SU-DHL-6 (cell line): ENCODE measurements around the gene TMC4.

Experiments
- H2AFZ ChIP-seq: fragments of 200-600 bp; sonication (generic); 2 replicates; pipeline ENCODE4 v1.6.1; 2014; ENCODE audit warnings: low read depth, mild to moderate bottlenecking, moderate library complexity, mixed read lengths, antibody characterized with exemption, low read length; ENCODE audit not compliant: severe bottlenecking
- H3F3A ChIP-seq: fragments of 200-600 bp; shearing (Covaris generic); 2 replicates; pipeline ENCODE4 v1.6.0; 2016; ENCODE audit warnings: antibody characterized with exemption, mild to moderate bottlenecking; ENCODE audit not compliant: insufficient read depth
- H3K27ac ChIP-seq: fragments of 200-600 bp; sonication (generic); 2 replicates; pipeline ENCODE4 v1.5.1; 2016; ENCODE audit warnings: low read depth, mild to moderate bottlenecking, low read length, moderate library complexity, mixed read lengths
- H3K27me3 ChIP-seq: fragments of 200-600 bp; sonication (generic), shearing (Covaris generic); 2 replicates; pipeline ENCODE4 v1.6.0; 2014; ENCODE audit warnings: mild to moderate bottlenecking, low read length
- H3K36me3 ChIP-seq: fragments of 200-600 bp; sonication (generic); 2 replicates; pipeline ENCODE4 v1.6.1; 2014; ENCODE audit warnings: mild to moderate bottlenecking, low read length, mixed read lengths
- H3K4me2 ChIP-seq: fragments of 300-600, 200-600 bp; shearing (Covaris generic), sonication (generic); 2 replicates; pipeline ENCODE4 v1.6.0; 2014; ENCODE audit warnings: low read length, low read depth, mild to moderate bottlenecking; ENCODE audit not compliant: poor library complexity, severe bottlenecking
- H3K4me3 ChIP-seq: fragments of 200-600 bp; sonication (generic); 2 replicates; pipeline ENCODE4 v1.5.1; 2014; ENCODE audit warnings: antibody characterized with exemption, low read length, mild to moderate bottlenecking, mixed read lengths; ENCODE audit not compliant: insufficient read depth, poor library complexity, severe bottlenecking
- H3K79me2 ChIP-seq: fragments of 200-600 bp; sonication (generic); 2 replicates; pipeline ENCODE4 v1.6.1; 2014; ENCODE audit warnings: mild to moderate bottlenecking, low read length, moderate library complexity; ENCODE audit not compliant: insufficient read depth
- H3K9ac ChIP-seq: fragments of 200-600 bp; sonication (generic); 2 replicates; pipeline ENCODE4 v1.7.0; 2014; ENCODE audit warnings: mild to moderate bottlenecking, low read length
- H3K9me2 ChIP-seq: fragments of 200-600 bp; sonication (generic); replicated peaks from 2 replicates; pipeline ENCODE4 v1.6.1; 2014; ENCODE audit warnings: low read length; ENCODE audit not compliant: insufficient read depth
- H3K9me3 ChIP-seq: fragments of 200-600 bp; sonication (generic); 2 replicates; pipeline ENCODE4 v1.6.1; 2014; ENCODE audit warnings: low read length, mixed read lengths; ENCODE audit not compliant: insufficient read depth
- H4K20me1 ChIP-seq: fragments of 200-600 bp; sonication (generic); 2 replicates; pipeline ENCODE4 v1.6.1; 2014; ENCODE audit warnings: low read depth, mild to moderate bottlenecking, antibody characterized with exemption, low read length, moderate library complexity, mixed read lengths
- EZH2phosphoT487 ChIP-seq: fragments of 200-600 bp; sonication (generic), shearing (Covaris generic); conservative IDR thresholded peaks from 2 replicates; pipeline ENCODE4 v1.6.1; 2018; ENCODE audit warnings: mild to moderate bottlenecking, antibody characterized with exemption, low read length, moderate library complexity, mixed read lengths
- TF ChIP-seq, protein P1 (sequence below): fragments of 200-600 bp; sonication (generic); IDR thresholded peaks from one replicate; pipeline ENCODE4 v1.5.1; 2017; ENCODE audit warnings: antibody characterized with exemption, mild to moderate bottlenecking, low read length, moderate library complexity; ENCODE audit not compliant: insufficient read depth, poor library complexity, severe bottlenecking

The TMC4 gene

DNA sequence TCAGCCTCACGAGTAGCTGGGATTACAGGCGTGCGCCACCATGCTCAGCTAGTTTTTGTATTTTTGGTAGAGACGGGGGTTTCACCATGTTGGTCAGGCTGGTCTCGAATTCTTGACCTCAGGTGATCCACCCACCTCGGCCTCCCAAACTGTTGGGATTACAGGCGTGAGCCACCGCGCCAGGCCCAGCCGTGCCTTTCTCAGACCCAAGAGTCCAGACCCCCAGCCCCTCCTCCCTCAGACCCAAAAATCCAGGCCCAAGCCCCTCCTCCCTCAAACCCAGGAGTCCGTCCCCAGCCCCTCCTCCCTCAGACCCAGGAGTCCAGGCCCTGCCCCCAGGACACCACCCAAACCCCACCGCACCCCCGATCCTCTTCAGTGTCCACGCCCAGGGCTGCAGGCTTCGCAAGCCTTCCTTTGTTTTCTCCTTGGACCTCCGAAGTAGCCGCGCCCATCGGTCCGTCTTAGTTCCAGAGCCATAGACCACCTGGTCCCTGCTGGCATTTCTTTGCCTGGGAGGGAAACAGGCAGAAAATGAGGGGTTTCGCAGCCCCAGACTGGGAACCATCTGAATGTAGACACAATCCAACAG is 3.7 kb downstream of the TMC4 start:
- Histone ChIP-seq H3K9ac (no peak overlapping the region), H3K9me2 (no peaks in the 10 kb centered on the region), H3F3A (no peaks in the 10 kb centered on the region), H3K79me2 (no peaks in the 10 kb centered on the region), H2AFZ (no peak overlapping the region), H3K4me3 (no peak overlapping the region), H3K4me2 (no peak overlapping the region), H3K27me3 (no peaks in the 10 kb centered on the region), H3K36me3 (no peaks in the 10 kb centered on the region), H3K27ac (no peak overlapping the region), H4K20me1 (no peaks in the 10 kb centered on the region), H3K9me3 (no peaks in the 10 kb centered on the region)
- TF ChIP-seq EZH2phosphoT487: no peak
- TF ChIP-seq, protein P1, sequence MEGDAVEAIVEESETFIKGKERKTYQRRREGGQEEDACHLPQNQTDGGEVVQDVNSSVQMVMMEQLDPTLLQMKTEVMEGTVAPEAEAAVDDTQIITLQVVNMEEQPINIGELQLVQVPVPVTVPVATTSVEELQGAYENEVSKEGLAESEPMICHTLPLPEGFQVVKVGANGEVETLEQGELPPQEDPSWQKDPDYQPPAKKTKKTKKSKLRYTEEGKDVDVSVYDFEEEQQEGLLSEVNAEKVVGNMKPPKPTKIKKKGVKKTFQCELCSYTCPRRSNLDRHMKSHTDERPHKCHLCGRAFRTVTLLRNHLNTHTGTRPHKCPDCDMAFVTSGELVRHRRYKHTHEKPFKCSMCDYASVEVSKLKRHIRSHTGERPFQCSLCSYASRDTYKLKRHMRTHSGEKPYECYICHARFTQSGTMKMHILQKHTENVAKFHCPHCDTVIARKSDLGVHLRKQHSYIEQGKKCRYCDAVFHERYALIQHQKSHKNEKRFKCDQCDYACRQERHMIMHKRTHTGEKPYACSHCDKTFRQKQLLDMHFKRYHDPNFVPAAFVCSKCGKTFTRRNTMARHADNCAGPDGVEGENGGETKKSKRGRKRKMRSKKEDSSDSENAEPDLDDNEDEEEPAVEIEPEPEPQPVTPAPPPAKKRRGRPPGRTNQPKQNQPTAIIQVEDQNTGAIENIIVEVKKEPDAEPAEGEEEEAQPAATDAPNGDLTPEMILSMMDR: no peak

DNA sequence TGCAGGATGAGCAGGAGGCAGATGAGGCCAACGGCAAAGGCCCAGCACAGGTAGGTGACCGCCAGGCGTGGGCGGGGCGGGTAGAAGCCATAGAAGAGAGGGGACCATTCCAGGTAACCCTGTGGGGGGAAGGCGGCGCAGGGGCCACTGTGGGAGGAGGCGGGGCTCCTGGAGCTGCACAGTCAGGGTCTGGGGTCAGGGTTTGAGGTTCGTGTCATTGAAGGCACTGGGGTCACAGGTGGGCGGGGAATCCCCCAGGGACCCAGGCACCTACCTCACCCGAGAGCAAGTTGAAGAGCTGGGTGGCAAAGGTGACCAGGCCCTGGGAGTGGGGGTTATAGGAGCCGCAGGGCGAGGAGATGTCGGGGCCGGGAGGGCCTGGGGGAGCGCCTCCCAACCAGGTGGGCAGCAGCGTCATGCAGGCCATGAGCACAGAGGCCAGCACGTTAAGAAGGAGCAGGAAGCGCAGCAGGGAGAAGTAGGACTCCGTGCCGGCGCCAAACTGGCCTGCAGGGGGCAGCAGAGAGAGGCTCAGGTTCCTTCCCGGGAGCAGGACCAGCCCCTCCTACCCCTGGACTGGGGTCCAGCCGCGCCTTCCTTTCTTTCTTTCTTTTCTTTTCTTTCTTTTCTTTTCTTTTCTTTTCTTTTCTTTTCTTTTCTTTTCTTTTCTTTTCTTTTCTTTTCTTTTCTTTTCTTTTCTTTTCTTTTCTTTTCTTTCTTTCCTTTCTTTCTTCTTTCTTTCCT is 4.6 kb downstream of the TMC4 start:
- no peaks in the 10 kb centered on the region for H3K79me2 ChIP-seq
- H4K20me1 ChIP-seq: no peaks in the 10 kb centered on the region
- H2AFZ ChIP-seq: no peak overlapping the region
- no peaks in the 10 kb centered on the region for H3K9me3 ChIP-seq
- no peak overlapping the region for H3K4me3 ChIP-seq
- no peaks in the 10 kb centered on the region for H3K27me3 ChIP-seq
- H3K36me3 ChIP-seq: no peaks in the 10 kb centered on the region
- no peaks in the 10 kb centered on the region for H3F3A ChIP-seq
- peak overlapping the region; percentile 21 for H3K4me2 ChIP-seq
- H3K9ac ChIP-seq: no peak overlapping the region
- H3K27ac ChIP-seq: no peak overlapping the region
- TF ChIP-seq, protein P1: peak; percentile 55
- no peak for TF ChIP-seq EZH2phosphoT487
- no peaks in the 10 kb centered on the region for H3K9me2 ChIP-seq

DNA sequence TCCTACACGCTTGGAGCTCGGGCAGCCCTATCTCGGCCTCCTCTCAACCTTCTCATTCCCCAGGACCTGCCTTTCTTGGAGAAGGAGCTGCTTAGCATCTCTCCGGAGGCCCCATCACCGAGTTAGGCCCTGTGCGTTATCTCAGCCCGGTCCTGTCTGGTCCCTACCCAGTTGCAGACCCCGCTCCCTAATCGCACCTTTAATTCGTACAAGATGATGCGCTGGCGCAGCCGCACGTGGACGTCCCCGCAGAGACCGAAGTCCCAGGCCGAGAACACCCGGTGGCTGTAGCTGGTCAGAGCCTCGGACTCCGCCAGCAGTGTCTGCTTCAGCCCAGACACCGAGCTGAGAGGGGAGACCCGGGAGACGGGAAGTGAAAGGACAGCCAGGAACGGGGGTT is 7.7 kb downstream of the TMC4 start:
- H3K9me2 ChIP-seq: no peaks in the 10 kb centered on the region
- H3F3A ChIP-seq: no peaks in the 10 kb centered on the region
- no peaks in the 10 kb centered on the region for H3K27me3 ChIP-seq
- H3K4me3 ChIP-seq: no peak overlapping the region
- TF ChIP-seq, protein P1: no peak
- TF ChIP-seq EZH2phosphoT487: no peak
- no peaks in the 10 kb centered on the region for H3K36me3 ChIP-seq
- no peaks in the 10 kb centered on the region for H3K9me3 ChIP-seq
- H3K79me2 ChIP-seq: no peaks in the 10 kb centered on the region
- no peak overlapping the region for H3K9ac ChIP-seq
- no peaks in the 10 kb centered on the region for H4K20me1 ChIP-seq
- no peak overlapping the region for H3K4me2 ChIP-seq
- no peak overlapping the region for H2AFZ ChIP-seq
- no peak overlapping the region for H3K27ac ChIP-seq
